Activated CD4-positive, alpha-beta T cell treated with anti-CD3 and anti-CD28 coated beads, Interleukin-10, Interleukin-2, amounts not matched to agents 100 ng/mL and 50 ng/mL, durations not matched to agents 16 hours and 8 hours (primary cell): Measurements from ENCODE around the gene ARHGDIG.

Experiments used
- DNase-seq: peaks from one replicate; pipeline ENCODE4 v3.0.0-alpha.2; 2020

ARHGDIG gene

DNA sequence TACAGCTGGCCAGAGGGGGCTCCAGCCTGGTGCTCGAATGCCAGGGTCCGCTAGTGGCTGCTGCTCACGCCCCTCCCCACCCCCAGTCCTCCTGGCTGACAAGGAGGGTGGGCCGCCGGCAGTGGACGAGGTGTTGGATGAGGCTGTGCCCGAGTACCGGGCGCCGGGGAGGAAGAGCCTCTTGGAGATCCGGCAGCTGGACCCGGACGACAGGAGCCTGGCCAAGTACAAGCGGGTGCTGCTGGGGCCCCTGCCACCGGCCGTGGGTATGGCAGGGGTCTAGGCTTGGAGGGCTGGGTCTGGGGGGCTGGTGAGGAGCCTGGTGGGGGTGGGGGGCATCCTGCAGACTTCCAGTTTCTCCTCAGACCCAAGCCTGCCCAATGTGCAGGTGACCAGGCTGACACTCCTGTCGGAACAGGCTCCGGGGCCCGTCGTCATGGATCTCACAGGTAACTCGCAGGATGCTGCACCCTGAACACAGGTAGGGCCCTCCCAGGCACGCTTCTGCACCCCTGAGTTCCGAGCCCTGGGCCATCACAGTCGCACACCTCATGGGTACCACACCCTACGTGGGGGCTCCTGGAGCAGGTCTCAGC lies 1.4 kb downstream of the ARHGDIG start:
- no peak for DNase-seq

DNA sequence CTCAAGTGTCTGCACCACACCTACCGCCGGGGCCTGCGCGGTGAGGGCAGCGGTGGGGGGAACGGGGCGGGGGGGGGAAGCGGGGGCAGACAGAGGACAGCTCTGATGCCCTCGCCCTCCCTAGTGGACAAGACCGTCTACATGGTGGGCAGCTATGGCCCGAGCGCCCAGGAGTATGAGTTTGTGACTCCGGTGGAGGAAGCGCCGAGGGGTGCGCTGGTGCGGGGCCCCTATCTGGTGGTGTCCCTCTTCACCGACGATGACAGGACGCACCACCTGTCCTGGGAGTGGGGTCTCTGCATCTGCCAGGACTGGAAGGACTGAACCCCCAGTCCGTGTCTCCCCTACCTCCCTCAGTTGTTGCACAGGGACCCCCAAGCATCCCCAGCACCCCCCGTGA lies 2.1 kb downstream of the ARHGDIG start:
- DNase-seq: no peak

DNA sequence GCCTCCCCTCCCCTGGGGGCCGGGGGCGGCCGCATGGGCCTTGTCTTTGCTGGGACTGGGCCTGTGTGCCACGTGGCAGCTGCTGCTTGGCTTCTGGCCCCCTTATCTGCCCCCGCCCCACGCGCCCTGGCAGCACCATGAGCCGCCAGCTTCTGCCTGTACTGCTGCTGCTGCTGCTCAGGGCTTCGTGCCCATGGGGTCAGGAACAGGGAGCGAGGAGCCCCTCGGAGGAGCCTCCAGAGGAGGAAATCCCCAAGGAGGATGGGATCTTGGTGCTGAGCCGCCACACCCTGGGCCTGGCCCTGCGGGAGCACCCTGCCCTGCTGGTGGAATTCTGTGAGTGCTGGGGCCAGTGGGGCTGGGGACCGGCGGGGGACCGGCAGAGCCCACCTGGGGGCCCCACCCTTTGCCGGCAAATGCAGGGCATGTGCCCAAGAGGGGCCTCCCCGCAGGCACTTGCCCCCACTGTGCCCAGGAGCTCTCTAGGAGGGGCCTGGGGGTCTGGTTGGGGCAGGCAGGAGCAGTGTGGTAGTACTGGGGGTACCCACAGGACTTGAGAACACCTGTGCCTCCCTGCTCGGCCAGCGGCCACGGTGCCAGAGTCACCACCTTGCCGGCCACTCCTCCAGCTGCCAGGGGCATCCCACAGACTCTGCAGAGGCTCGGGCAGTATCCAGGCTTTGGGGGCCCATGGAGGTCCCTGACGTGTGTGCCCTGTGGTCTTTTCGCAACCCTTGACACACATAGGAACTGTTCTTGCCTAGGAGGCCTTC lies 2.8 kb downstream of the ARHGDIG start, which contains the start of gene PDIA2:
PDIA2 (plus strand) TSS at position 132 of the 773 bp plus-strand sequence; CDS start at position 138, 6 bp downstream.
- no peak for DNase-seq

DNA sequence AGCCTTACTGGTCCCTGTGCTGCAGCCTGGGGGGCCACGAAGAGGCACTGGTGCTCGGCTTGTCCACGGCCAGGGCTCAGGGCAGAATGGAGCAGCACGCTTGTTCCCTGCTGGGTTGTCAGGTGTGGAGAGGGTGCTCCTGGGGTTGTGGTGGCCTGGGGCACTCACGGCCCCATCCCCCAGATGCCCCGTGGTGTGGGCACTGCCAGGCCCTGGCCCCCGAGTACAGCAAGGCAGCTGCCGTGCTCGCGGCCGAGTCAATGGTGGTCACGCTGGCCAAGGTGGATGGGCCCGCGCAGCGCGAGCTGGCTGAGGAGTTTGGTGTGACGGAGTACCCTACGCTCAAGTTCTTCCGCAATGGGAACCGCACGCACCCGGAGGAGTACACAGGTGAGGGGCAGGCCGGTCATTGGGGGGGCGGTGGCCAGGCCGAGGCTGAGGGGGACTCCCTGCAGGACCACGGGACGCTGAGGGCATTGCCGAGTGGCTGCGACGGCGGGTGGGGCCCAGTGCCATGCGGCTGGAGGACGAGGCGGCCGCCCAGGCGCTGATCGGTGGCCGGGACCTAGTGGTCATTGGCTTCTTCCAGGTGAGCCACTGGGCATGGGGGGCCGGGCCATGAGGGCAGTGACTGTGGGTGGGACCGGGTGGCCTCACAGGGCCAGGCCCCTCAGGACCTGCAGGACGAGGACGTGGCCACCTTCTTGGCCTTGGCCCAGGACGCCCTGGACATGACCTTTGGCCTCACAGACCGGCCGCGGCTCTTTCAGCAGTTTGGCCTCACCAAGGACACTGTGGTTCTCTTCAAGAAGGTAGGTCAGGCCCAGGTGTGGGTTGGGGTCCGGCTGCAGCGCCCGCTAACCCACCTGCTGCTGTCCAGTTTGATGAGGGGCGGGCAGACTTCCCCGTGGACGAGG lies 4.1 kb downstream of the ARHGDIG start:
- no peak for DNase-seq

DNA sequence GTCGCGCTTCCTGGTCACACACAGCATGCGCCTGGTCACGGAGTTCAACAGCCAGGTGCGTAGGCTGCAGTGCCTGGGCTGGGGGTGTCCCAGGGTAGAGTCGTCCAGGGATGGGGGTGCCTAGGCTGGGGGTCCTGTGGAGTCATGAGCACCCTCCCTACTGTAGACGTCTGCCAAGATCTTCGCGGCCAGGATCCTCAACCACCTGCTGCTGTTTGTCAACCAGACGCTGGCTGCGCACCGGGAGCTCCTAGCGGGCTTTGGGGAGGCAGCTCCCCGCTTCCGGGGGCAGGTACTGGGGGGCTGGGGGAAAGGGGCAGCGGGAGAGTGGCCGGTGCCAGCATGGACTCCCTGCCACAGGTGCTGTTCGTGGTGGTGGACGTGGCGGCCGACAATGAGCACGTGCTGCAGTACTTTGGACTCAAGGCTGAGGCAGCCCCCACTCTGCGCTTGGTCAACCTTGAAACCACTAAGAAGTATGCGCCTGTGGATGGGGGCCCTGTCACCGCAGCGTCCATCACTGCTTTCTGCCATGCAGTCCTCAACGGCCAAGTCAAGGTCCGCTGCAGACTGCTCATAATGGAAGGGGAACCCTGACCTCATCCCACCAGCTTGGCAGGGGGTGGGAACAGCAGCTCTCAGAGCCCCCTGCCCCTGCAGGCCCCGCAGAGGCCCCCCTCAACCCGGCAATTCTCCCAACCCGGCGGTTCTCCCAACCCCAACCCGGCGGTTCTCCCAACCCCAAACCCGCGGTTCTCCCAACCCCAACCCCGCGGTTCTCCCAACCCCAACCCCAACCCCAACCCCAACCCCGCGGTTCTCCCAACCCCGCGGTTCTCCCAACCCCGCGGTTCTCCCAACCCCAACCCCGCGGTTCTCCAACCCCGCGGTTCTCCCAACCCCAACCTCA lies 5.0 kb downstream of the ARHGDIG start:
- no peak for DNase-seq

DNA sequence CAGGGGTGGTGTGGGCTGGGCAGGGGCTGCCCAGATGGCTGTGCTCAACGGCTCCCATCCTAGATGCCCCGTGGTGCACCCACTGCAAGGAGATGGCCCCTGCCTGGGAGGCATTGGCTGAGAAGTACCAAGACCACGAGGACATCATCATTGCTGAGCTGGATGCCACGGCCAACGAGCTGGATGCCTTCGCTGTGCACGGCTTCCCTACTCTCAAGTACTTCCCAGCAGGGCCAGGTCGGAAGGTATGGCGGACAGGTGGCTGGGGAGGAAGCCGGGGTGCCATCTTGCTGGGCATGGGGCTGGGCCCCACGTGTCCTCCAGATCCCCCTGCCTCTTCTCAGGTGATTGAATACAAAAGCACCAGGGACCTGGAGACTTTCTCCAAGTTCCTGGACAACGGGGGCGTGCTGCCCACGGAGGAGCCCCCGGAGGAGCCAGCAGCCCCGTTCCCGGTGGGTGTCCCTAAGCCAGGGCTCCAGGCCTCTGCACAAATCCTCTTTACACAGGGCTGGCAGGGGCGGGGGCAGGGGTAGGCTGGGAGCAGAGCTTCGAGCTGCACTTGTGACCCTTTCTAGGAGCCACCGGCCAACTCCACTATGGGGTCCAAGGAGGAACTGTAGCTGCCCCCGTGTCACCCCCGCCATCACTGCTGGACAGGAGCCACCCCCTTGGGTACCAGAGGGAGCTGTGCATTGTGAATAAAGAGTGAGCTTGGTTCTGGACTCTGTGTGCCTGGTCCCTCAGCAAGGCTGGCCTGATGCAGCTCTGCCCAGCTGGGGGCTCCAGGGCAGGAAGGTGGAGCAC lies 6.3 kb downstream of the ARHGDIG start:
- no peak for DNase-seq

DNA sequence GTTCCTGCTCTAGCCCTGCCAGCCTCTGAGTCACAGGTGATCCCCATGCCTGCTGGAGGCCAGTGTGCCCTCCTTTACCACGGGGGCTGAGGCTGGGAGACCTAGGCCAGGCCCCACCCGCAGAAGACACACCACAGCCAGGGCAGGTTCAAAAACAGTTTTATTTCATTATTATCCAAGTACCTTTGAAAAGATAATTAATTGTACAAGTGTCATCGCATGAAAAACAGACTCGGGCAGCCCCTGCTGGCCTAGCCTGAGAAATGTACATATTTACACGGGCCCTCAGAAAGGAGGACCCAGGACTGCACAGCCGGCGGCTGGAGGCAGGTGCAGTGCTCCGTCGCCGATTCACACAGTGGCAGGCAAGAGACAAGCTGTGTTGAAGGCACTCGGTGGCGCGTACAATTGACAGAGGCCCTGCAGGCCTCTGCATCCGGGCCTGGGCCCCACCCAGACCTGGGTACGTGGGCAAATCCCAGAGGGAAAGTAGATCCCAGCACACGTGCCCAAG lies 7.0 kb downstream of the ARHGDIG start:
- DNase-seq: no peak

DNA sequence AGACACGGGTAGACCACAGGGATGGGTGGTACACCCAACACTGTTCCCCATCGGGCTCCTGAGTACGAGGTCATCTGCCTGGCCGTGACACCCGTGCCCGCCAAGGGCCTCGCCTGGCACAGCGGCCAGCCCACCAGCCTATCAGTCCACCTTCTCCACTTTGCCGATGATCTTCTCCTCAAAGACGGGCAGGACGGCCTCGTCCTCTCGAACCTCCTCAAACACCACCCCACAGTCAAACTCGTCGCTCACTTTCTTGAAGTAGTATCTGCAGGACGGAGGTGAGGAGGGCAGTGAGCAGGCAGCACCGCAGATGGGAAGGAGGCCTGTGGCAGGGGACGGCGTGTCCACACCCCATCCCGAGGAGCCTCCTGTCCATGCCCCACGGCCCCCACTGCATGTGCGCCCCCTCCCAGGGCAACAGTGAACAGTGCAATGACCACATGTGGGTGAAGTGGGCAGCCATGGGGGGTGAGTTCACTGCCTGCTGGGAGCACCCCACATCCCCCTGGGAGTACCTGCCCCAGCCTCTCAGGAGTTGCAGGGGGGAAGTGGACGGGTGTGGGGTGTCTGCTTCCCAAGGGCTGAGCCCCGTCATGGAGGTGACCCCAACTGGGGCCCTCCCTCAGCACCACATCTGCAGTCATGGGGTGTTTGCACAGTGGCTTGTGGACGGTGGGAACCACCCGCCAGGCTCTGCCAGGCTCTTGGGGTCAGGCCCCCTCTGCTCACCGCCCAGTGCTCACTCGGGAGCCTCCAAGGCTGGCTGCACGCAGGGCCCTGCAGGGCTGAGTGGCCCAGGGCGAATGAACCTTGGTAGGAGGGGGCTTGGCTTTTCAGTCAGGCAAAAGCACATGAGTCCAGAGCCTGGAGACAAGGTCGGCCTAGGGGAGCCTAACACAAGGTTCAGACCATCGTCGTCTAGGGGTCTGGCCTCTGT lies 7.9 kb downstream of the ARHGDIG start:
- DNase-seq: no peak

DNA sequence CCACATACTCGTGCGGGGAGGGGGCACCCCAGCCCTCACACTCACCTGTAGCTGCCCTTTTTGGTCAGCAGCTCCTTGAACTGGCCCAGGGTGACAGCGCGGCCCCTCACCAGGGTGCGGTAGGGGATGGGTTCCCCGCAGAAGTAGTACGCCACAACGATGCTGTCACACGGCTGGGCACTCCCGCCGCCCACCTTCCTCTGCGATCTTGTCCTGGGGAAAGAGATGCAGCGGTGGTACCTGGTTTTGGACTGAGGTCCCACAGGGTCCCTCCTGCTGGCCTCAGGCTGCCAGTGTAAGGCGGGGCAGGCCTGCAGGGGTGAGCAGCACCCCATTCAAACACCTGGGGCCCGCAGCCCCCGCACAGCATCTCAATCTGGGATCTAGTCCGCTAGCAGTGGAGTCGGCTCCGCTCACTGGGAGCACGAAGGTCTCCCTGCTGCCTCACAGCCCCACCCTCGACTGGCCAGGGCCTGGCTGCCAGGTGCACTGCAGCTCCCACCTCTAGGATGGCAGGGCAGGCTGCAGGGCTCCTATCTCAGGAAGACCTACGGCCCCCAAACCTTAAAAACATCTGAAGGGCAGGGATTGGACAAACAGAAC lies 9.1 kb downstream of the ARHGDIG start:
- no peak for DNase-seq

DNA sequence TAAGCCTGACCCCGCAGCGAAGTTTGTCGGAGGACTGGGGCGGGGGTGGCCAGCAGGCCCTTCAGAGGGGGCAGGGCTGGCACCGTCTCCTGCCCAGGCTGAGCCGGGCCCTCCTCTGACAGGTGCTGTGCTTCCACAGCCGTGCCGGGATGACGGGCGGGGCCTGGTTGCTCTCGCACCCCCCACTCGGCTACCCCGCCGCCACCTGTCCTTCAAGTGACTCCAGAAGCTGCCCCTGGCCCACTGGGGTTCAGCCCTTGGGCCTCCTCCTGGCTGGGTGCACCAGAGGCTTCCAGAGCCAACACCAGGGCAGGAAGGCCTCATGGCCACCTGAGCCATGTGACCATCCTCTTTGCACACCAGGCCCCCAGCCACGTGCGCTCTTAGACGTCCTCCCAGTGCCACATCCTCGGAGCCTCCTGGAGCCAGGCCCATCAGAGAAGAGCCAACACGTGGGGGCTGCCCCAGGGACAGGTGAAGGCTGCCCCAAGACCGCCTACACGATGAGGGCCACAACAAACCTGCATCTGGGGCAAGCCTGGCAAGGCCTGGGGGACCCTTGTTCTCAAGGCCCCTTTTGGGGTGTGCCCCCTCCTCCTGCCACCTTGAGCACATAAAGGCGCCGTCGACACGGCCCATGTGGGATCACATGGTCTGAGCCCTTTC lies 9.8 kb downstream of the ARHGDIG start:
- DNase-seq: no peak

DNA sequence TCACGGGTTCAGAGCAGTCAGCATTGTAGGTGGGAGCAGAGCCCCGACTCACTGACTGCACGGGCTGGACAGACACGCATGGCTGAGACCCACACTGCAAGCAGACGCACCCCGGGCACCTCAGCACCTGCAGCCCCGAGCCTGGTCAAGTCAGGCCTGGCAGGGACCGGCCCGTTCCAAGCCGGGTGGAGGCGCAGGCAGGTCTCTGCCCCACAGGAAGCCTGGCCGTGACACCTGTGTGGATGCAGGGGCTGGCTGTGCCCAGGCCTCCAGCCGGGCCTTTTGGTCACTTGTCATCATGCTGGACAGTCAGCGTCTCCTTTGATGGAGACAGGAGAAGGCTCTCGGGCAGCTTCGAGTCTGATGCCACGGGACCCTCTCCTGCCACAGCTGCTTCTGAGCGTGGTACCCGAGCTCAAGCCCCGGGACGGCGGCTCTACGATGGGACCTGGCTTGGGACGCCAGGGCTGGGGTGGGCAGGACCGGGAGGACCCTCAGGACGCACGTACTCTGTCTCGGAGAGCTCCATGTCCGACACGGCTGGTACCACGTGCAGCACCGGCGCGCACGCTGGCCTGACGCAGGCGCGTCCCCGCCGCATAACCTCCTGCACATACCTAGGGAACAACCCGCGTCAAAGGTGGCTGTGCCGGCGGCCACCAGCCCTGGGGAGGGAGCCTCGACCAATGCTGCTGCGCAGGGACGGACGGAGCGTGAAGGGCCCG lies 10.5 kb downstream of the ARHGDIG start:
- no peak for DNase-seq

DNA sequence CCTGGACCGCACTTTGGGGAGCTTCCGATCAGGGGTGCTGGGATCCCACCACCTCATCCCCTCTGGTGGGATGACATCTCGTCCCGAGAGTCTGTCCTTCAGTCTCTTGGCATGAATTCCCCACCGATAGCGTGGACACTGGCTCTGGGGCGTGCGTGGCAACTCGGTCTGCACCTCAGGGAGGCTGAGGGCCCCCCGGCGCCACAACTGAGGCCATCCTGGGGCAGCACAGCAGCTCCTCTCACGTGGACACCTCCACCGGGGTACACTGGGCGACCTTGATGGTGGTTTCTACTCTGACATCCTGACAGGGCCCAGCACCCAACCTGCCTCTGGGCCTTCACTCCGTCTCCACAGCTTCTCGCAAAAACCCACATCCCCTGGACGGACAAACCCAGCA lies 11.1 kb downstream of the ARHGDIG start:
- DNase-seq: no peak

DNA sequence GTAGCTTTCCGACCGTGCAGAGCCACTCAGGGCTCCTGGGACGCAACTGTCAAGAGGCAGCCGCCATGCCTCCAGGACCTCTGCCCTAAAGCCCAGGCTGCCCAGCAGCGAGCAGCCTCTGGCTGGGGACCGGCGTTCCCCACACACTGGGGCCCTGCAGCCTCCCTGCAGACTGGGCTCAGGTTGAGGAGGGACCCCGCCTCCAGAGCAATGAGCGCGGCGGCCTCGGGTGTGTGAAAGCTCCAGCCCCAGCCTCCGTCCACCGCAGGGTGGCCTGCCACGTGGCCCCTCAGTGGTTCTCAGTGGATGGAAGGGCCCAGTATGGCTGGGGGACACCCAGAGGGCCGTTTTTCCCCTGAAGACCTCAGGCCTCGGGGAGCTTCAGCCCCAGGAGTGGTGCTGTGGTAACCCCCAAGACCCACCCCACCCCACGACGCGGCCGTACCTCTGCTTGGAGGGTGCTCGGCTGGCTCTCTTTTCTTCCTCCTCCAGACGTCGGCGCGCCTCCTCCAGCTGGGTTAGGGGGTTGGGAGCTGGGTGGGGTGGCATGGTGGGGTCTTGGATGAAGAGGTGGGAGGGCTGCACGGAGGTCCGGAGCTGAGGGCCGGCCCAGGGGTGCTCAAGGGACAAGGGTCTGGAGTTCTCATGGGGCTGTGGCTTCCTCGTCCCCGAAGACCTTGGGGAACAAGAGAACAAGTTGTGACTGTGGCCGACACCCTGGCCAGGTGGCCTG lies 12.8 kb downstream of the ARHGDIG start:
- DNase-seq: no peak

DNA sequence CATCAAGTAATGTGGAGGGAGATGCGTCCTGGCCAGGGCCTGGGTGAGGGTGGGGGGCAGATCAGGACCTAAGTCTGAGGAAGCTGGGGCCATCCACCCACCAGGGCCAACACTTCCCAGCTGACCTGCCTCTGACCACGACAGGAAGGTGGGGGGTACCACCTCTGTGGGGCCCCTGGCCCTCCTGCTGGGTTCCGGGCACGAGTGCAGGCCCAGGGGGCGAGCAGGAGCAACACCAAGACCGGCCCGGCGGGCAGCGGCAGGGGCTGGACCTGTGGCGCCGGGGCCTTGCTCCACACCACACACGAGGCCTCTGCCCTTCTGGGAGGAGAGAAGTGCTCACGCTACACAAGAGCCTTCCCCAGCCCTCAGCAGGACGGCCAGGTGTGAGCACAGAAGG lies 15.9 kb downstream of the ARHGDIG start:
- no peak for DNase-seq

DNA sequence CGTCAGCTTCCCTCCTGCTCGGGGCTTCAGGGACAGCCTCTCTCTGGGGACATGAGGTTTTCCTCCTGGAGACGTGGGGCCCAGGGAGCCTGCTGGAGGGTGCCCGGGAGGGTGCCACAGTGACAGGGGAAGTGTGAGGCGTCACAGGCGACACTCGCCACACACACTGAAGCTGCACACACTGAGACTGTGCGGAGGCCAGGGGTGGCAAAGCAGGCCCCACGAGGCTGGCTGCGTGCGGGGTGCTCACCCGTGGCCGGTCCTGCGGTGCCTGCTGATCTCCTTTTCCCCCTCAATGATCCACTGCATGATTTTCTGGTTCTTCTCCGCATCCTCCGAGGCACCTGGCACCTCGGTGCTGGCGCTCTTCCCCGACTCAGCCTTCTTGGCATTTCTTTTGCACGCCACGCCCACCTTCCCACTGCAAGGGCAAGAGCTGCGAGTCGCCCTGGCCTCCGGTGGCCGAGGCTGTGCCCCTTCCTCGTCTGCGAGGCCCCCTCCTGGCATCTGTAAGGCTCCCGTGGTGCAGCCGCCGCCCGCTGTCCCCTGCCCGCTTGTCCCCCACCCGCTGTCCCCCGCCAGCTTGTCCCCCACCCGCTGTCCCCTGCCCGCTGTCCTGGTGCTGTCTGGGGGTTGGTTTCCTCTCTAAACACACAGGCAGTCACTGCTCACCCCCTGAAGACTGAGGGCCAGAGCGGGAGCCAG lies 16.6 kb downstream of the ARHGDIG start:
- DNase-seq: no peak

DNA sequence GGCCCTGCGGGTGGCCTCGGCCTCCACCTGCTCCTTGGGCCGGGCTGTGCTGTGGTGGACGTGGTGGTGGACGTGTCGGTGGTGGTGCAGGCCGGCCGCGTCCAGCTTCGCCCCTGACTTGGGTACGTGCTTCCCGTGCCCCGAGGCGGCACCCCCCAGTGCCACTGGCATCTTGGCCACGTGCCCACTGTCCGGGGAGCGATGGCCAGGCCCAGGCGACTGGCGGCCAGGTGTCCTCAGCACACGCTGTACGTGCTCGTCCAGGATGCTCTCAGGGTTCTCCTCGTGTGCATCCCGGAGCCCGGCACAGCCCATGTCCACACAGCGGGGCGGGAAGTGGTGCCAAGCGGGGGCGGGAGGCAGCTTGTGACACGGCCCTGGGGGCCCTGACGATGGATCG lies 17.4 kb downstream of the ARHGDIG start:
- no peak for DNase-seq

DNA sequence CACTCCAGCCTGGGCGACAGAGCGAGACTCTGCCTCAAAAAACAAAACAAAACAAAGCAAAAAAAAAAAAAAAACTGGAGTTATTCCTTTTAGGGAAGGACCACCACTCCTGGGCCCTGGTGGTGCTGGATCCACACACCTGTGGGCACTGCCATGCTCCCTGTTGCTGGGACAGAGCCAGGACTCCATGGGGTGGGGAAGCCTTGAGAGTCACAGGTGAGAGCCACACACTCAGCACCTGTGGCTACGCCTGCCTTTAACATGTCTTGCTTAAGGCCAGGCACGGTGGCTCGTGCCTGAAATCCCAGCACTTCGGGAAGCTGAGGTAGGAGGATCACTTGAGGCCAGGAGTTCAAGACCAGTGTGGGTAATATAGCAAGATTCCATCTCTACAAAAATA lies 20.8 kb downstream of the ARHGDIG start:
- DNase-seq: no peak
